GM21723 (cell line): ENCODE measurements around the gene PPP1R1C.
A peak's percentile ranks its signal among the peaks of the same experiment; 100 is the strongest.
"Not testable (repeated sequence)": the region's sequence is repeated elsewhere in the genome, so short reads cannot be mapped to it uniquely, and the experiment has no call there.

Source experiments
- ATAC-seq: cut with Tn5 transposase; IDR thresholded peaks from one replicate; pipeline ENCODE4 v1.9.1; 2021; ENCODE audit warnings: mild to moderate bottlenecking, moderate library complexity; ENCODE audit not compliant: unreplicated experiment

PPP1R1C gene, protein sequence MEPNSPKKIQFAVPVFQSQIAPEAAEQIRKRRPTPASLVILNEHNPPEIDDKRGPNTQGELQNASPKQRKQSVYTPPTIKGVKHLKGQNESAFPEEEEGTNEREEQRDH

DNA sequence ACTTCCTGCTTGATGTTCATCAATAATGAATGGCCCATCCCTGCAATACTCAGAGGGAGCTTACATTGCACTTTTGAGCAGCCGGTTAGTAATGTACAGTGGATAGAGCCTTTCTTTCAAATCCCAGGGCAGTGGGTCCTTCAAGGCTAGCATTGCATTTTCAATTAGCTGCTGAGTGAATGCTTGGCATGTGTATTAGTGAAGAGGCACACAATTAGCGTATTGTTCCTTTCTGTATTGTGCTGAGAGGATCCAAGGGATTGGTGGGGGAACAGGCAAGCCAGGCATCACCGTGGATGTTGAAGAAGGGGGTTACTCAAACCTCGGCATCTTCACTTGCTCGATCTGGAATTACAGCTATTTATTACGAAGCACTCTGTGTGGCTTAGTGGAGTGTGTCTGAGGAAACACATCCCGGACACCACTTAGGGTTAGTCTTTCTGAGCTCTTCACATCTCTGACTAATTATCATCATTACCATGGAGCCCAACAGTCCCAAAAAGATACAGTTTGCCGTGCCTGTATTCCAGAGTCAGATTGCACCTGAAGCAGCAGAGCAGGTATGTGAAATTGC is at the start of gene PPP1R1C:
TSS of gene PPP1R1C (plus strand) at position 222 of the 574 bp plus-strand sequence. CDS start at position 480, 258 bp downstream.
- no peak for ATAC-seq

DNA sequence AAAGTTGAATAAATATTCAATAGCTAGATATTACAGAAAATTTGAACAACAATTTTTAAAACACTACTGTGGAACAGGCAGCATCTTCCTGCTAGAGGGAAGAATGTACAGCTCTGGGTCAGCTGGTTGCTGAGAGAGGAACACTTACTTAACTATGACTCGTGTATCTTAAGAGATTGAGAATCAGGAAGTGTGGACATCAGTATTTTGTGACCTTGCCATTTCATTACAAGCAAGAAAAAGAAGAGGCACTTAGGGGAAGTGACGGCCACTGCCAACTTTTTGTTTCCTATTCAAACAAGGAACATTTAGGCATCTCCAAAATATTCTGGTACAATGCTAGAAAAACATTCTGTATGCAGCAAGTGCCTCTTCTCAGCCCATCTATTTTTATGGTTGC is 48.2 kb upstream of the PPP1R1C start:
- ATAC-seq: no peak

DNA sequence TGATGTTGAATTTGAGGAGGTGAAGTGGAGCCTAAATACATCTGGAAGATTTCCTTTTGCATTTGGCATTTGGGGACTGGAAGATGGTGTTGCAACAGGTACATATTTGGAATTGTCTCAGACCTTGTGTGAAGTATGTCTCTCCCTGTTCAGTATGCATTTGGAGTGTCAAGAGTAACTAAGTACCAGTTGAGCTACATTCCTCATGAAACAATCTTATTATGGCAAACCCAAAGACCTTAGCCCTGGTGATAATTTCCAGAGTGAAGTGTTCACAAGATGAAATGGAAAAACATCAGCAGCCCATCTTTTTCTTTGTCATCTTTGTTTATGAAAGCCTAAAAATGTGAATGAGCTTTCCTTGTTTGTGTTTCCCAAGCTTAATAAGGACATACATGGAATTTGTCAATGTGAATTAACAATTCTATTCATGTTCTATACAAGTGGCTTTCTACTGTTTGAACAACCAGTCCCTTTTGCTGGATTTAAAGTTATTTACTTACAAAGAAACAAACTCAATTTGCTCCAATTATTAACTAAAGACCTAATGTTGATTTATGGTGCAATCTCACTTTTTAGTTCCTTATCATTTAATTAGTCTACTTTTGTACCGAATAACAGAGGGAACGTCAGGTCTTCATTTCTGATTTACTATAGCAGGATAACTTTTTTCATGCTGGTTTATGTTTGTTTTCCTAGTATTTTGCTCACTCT is 42.1 kb upstream of the PPP1R1C start:
- ATAC-seq: no peak

DNA sequence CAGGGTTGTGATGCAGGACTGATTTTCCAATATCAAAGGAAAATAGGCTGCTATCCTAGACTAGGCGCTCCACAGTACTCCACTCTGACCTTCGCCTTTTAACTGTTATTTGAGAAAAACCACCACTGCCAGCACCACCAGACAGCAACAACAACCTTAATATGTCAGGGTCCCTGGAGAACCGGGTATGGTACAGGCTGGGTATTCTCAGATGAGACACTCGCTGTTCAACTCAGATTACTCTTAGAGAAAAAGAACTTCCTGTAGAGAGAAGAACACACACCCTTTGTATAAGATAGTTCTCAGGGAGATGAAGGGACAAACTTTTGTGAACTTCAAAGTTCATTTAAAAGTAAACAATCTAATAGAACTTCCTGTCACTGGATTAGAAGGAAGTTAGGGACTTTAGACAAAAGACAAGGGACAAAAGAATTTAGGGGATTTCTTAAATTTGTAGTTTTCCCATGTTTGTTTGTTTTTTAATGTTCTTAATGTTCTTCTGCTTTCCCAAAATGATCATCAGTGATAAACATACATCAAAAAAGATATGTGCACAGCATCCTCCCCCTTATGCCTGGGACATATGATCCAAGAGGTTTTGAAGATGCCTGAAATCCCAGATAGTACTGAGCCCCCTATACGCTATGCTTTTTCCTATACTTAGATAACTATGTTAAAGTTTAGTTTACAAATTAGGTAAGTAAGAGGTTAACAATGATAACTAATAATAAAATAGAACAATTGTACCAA is 41.3 kb upstream of the PPP1R1C start:
- ATAC-seq: no peak

DNA sequence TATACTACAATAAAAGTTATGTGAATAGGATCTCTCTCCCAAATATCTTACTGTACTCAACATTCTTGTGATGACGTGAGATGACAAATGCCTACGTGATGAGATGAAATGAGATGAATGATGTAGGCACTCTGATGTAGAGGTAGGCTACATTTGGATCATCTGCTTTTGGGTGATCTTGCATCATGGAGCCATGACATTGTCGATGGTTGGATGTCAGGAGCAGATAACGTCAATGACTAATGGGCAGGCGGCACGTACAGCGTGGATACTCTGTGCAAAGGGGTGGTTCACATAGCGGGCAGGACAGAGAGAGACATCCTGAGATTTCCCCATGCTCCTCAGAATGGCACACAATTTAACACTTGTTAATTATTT is 40.8 kb upstream of the PPP1R1C start:
- ATAC-seq: no peak

DNA sequence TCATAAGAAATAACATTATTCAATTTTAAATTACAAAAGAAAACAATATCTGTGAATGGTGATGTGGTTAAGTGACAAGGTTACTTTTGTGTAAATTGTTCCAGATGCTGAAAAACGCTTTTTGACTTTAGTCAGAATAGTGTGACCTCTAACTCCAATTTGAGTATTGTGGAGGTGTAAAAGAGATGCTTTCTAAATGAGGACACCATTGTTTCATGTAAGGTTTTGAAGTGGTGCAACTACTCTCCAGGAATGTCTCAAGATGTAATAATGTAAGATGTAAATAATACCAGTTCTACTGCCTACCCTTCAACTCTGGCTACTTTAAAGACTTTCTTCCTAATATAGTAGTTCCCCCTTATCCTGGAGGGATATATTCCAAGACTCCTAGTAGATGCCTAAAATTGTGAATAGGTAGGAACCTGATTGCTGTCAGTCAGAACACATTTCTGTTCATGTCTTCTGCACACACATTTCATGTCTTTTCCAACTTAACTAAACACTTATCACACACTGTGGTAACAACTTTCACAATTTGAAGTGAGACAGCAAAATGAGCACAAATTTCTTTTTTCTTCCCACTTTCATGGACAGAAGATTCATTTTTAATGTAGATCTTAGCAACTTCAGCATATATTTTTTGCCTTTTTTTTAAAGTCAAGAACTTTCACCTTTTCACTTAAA is 39.1 kb upstream of the PPP1R1C start:
- no peak for ATAC-seq

DNA sequence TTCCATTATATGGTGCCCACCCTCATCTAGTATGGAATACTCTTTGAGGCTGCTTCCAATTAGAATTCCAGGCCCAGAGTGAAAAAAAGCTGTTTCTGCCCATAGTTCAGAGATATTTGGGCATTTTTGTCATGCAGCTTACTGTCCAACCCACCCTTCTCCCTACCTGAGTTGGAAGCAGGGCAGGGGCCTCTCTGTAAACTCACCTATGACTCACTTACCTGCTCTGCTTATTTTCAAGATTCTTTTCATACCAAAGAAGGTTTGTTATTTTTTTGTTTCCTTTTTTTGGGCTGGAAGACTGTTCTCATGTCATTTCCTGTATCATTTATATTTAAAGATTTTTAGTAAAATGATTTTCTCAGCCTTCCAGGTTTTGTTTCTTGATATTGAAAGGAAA is 38.4 kb upstream of the PPP1R1C start:
- ATAC-seq: no peak

DNA sequence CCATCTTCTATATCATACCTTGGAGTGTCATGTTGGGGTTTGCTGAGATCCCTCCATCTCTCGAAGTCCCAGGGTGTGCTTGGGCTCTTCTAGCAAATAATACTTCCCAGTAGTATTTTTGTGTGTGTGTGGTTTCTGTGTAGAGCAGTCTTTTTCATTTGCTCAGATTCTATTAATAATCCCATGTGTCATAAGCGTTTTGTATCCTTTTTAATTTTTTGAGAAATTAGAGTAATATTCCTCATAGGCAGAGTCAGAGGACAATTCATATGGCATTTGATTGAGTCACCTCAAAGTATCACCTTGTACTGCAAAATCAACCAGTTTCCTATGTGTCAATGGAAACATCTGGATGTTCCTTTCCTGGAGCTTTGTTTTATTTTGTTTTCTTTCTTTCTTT is 37.4 kb upstream of the PPP1R1C start:
- no peak for ATAC-seq

DNA sequence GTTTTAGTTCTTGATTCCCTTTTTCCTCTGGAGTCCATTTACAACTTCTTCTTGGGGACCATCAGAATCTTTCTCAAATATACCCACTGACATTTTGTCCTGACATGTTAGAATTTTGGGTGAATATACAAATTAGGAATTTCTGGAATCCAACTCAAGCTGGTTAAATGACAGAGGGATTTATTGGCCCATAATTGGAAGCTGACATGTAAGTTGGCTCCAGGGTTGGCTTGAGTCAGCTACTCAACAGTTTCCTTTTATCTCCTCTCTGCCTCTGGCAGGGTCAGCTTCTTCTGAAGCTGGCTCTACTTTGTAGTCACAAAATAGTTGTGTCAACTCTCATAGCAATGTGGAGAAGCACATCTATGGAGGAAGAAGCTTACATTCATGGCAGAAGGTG is 36.6 kb upstream of the PPP1R1C start:
- no peak for ATAC-seq

DNA sequence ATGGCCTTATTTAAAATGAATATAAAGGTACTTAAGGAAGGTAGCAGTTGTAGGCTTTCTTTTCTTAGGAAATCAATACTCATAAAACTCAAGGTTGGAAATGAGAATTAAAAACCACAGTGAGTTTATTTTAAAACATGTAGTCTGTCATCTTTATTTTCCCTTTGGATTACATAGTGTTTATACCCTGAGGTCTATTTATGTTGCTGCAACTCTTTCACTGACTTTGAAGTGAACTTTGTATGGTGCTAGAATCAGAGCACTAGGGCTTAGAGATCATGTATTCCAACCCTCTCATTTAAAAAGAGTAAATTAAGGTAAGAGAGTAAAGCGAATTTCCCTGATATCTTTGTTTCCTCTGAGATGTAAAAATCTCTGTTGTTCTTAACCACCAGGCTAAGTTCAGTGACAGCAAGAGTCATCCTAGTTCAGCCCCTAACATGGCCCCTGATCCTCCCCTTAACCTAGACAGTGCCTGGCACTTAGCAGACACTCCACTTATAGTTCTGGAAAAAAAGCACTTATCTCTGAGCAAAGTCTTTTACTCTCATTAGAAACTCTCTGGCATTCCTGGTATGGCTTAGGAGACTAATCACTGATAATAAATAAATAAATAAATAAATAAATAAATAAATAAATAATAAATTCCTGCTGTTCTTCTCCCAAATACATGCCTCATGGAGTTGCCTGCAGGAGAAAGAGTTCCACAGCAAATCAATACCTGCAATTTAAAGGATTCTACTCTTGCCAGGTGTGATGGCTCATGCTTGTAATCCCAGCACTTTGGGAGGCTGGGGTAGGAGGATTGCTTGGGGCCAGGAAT is 33.0 kb upstream of the PPP1R1C start:
- ATAC-seq: no peak

DNA sequence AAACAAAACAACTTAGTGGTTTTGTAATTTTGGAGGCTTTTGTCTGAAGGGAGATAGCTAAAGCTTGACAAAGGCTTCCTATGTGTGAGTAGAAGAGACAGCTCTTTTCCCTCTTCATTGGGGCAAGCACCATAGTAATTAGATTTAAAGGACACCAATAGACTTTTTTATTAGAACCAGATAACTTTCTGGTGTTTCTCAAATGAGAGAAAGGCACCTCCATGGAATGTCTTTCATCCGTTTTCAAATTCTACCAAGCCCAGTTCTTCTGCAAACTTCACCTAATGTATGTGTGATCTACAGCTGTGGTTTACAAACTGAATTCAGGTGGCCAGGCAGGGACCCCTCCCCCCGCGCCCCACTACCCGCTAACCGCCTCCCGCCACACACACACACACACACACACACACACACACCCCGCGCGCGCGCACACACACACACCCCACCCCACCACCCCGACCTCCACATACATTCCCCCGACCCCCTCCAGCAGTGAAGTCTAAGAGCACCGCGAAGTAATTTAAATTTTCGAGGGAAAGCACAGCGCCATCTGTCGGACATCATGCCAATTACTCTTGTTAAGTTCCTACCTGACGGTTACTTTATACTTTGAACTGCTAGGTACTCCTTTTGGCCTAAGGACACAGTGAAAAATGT is 31.6 kb upstream of the PPP1R1C start:
- peak; percentile 87 for ATAC-seq

DNA sequence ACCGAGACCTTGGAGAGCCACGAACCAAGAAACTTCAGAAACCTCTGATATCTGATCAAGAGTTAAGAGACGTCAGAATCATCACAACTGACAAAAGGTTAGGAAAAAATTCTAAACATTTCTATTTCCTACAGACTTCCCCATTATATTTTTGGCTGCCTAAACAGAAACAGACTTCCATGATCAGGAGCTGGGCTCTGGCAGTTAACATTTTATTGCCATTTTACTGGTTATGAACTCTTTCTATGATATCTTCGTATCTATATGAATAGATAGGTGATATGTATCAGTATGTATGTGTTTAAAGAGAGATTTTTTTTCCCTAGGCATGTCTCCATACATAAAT is 31.1 kb upstream of the PPP1R1C start:
- peak; percentile 34 for ATAC-seq

DNA sequence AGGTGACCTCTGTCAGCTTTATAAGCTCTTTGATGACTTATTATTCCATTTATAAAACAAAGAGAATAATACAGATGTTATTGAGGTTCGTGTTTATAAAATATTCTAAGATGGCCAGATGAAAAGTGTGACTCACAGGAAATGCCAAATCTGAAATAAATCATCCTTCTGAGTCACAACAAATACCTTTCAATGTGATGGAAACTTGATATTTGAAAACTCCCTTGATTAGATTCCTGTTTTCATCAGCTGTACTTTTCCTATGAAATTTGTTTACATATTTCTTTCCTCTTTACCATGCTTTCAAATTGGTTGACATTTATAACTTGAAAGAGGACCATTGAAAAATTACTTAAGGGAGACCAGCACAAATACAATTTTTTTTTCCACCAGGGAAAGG is 30.6 kb upstream of the PPP1R1C start:
- ATAC-seq: no peak

DNA sequence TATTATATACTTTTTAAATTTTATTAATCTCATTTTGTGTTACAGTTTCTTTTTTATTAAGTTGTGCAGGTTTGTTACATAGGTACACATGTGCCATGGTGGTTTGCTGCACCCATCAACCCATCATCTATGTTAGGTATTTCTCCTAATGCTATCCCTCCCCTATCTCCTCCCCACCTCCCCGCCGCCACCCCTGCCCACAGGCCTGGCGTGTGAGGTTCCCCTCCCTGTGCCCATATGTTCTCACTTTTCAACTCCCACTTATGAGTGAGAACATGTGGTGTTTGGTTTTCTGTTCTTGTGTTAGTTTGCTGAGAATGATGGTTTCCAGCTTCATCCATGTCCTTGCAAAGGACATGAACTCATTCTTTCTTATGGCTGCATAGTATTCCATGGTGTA is 29.8 kb upstream of the PPP1R1C start:
- not testable (repeated sequence) for ATAC-seq

DNA sequence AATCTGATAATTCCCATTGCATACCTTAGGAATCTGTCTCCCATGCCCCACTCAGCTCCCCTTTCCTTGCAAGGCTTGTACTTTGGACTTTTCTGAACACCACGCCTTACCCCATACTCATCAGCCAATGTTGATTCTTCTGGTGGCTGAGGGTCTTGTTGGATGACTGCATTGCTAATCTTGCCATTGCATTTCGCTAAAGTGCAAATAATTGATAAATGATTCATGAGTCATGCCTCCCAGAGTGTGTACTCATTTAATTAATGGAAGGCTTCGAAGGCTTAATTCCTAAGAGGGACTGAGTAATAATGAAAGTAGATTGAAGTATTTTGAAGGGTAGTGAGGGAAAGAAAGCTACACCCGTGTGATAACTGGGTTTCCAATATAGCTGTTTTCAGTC is 28.0 kb upstream of the PPP1R1C start:
- no peak for ATAC-seq

DNA sequence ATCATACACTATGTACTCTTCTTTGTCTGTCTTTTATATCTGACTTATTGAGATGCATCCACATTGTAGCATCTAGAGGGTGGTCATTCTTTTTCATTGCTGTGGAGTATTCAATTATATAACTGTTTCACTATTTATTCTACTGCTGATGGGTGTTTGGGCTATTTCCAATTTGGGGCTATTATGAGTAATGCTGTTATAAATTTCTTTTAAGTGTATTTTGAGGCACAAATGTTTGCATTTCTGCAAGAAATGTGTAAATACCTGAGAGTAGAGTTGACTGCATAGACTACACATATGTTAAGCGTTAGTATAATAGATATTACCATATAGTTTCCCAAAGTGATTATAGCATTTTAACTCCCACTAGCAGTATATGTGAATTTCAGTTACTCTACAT is 26.9 kb upstream of the PPP1R1C start:
- no peak for ATAC-seq

DNA sequence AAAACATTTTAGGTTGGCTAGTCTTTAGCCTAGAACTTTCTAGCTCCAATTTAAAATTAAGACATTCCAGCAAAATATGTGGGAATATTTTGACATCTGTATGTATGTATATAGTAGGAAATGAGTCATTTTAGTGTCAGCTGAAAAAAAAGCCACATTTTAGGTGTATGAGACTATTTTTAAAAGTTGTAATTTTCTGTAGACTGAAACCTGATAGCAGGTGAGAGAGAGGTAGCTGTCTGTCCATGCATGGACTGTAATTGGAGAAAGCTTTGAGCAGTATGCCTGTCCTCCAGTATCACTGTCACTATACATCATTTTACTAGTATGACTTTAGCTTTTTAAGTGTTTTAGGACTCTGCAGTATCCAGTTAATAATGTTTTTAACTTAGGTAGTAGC is 26.1 kb upstream of the PPP1R1C start:
- ATAC-seq: no peak

DNA sequence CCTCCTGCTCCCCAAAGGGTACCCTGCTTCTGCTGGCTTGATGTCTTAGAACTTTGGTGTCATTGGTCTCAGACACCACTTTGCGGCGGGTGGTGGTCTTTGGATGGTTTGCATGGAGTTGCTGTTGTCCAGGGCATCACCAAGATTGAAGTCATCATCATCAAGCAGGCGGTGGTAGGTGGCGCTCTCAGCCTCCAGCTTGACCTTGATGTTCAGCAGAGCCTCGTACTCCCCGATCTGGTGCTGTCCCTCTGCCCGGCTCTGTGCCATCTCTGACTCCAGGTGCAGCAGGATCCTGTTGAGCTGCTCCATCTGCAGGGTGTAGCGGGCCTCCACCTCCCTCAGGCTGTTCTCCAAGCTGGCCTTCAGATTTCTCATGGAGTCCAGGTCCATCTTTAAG is 24.5 kb upstream of the PPP1R1C start:
- ATAC-seq: not testable (repeated sequence)

DNA sequence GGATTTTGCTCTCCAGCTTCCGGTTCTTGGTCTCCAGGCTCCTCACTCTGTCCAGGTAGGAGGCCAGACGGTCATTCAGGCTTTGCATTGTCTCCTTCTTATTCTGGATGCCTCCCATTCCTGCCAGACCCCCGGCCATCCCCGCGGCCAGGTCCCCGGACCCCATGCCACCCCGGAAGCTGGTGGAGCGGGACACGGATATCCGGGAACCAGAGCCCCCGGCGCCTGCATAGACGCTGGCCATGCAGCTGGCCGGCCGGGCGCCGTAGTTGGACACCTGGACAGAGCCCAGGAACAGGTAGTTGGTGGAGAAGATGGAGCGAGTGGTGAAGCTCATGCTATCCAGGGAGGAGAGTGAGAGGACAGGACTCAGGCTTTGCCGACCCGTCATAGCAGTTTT is 23.5 kb upstream of the PPP1R1C start:
- no peak for ATAC-seq

DNA sequence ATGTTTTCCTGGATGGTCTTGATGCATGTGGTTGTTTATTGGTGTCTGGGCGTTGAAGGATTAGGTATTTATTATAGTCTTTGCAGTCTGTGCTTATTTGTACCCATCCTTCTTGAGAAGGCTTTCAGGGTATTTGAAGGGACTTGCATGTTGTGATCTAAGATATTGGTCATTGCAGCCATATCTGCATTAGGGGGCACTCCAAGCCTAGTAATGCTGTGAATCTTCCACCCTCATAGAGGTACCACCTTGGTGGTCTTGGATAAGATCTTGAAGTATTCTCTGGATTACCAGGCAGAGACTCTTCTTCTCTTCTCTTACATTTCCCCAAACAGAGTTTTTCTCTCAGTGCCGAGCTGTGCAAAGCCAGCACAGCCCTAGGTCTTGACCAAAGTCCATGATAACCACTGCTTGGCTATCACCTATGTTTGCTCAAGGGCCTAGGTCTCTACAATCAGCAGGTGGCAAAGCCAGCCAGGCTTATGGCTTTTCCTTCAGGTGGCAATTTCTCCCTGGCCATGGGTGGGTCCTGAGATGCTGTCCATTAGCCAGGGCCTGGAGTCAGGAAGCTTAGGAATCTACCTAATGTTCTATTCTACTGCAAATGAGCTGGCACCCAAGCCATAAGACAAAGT is 15.4 kb upstream of the PPP1R1C start:
- no peak for ATAC-seq
